ENCODE results near the gene BNIP2.

BNIP2 gene

DNA sequence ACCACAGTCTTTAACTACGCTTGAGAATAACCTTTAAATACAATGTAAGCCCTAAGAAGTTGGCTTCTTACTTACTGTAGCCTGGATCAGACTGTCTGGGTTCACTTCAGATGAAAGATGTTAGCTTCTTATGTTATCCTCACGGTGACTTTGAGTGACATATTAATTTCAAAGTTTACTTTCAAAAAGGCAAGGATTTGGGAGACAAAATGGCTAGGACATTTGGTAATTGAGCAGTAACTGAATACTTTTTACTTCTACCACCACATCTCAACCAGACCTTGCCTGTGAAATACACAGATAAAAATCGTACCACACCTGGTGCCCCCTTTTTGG is 36.0 kb upstream of the BNIP2 start:
- Histone ChIP-seq H3K9me2 (replicated peaks; ENCODE audit: low read depth, low read length) (no peaks in the 10 kb centered on the region), H3K79me2 (ENCODE audit: insufficient read depth, low read length) (no peaks in the 10 kb centered on the region), H3K9me3 (ENCODE audit: insufficient read depth, low read depth, low read length) (no peaks in the 10 kb centered on the region), H4K20me1 (ENCODE audit: insufficient read depth, low read length, poor library complexity, severe bottlenecking) (no peaks in the 10 kb centered on the region), H3K9ac (ENCODE audit: low read depth, low read length, poor library complexity, severe bottlenecking) (no peak overlapping the region), H2AFZ (ENCODE audit: low read length) (peak overlapping the region; percentile 33; the same call in 1 of the 2 replicates), H3K4me3 (ENCODE audit: low read length, poor library complexity, severe bottlenecking) (no peak overlapping the region), H3K4me2 (ENCODE audit: low read depth, low read length, poor library complexity, severe bottlenecking) (no peak overlapping the region), H3F3A (ENCODE audit: low read depth) (no peaks in the 10 kb centered on the region), H3K4me1 (ENCODE audit: insufficient read depth, low read length, poor library complexity, severe bottlenecking) (no peaks in the 10 kb centered on the region), H3K36me3 (ENCODE audit: insufficient read depth, low read length) (no peaks in the 10 kb centered on the region), H3K27me3 (ENCODE audit: insufficient read depth, low read length, poor library complexity, severe bottlenecking) (no peaks in the 10 kb centered on the region)
- TF ChIP-seq, protein P1, sequence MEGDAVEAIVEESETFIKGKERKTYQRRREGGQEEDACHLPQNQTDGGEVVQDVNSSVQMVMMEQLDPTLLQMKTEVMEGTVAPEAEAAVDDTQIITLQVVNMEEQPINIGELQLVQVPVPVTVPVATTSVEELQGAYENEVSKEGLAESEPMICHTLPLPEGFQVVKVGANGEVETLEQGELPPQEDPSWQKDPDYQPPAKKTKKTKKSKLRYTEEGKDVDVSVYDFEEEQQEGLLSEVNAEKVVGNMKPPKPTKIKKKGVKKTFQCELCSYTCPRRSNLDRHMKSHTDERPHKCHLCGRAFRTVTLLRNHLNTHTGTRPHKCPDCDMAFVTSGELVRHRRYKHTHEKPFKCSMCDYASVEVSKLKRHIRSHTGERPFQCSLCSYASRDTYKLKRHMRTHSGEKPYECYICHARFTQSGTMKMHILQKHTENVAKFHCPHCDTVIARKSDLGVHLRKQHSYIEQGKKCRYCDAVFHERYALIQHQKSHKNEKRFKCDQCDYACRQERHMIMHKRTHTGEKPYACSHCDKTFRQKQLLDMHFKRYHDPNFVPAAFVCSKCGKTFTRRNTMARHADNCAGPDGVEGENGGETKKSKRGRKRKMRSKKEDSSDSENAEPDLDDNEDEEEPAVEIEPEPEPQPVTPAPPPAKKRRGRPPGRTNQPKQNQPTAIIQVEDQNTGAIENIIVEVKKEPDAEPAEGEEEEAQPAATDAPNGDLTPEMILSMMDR (conservative IDR thresholded peaks at IDR 0.05; ENCODE audit: low read length): no peak
- TF ChIP-seq EZH2phosphoT487 (IDR thresholded peaks at IDR 0.05; ENCODE audit: borderline replicate concordance): no peak

GRCh38 chr15:59723687-59724346 is 34.7 kb upstream of the BNIP2 start:
- no peaks in the 10 kb centered on the region for H3K27me3 ChIP-seq (ENCODE audit: insufficient read depth, low read length, poor library complexity, severe bottlenecking)
- H3K9ac ChIP-seq (ENCODE audit: low read depth, low read length, poor library complexity, severe bottlenecking): no peak overlapping the region
- H3K36me3 ChIP-seq (ENCODE audit: insufficient read depth, low read length): no peaks in the 10 kb centered on the region
- H3K9me3 ChIP-seq (ENCODE audit: insufficient read depth, low read depth, low read length): no peaks in the 10 kb centered on the region
- no peak overlapping the region for H3K4me3 ChIP-seq (ENCODE audit: low read length, poor library complexity, severe bottlenecking)
- H4K20me1 ChIP-seq (ENCODE audit: insufficient read depth, low read length, poor library complexity, severe bottlenecking): no peaks in the 10 kb centered on the region
- TF ChIP-seq, protein P1 (conservative IDR thresholded peaks at IDR 0.05; ENCODE audit: low read length): no peak
- no peak for TF ChIP-seq EZH2phosphoT487 (IDR thresholded peaks at IDR 0.05; ENCODE audit: borderline replicate concordance)
- H3K4me1 ChIP-seq (ENCODE audit: insufficient read depth, low read length, poor library complexity, severe bottlenecking): no peaks in the 10 kb centered on the region
- H3K4me2 ChIP-seq (ENCODE audit: low read depth, low read length, poor library complexity, severe bottlenecking): no peak overlapping the region
- H3F3A ChIP-seq (ENCODE audit: low read depth): no peaks in the 10 kb centered on the region
- no peaks in the 10 kb centered on the region for H3K79me2 ChIP-seq (ENCODE audit: insufficient read depth, low read length)
- no peak overlapping the region for H2AFZ ChIP-seq (ENCODE audit: low read length)
- no peaks in the 10 kb centered on the region for H3K9me2 ChIP-seq (replicated peaks; ENCODE audit: low read depth, low read length)

GRCh38 chr15:59722476-59722875 is 33.4 kb upstream of the BNIP2 start:
- Histone ChIP-seq H3F3A (ENCODE audit: low read depth) (no peaks in the 10 kb centered on the region), H3K36me3 (ENCODE audit: insufficient read depth, low read length) (no peaks in the 10 kb centered on the region), H3K9ac (ENCODE audit: low read depth, low read length, poor library complexity, severe bottlenecking) (no peak overlapping the region), H4K20me1 (ENCODE audit: insufficient read depth, low read length, poor library complexity, severe bottlenecking) (no peaks in the 10 kb centered on the region), H3K4me2 (ENCODE audit: low read depth, low read length, poor library complexity, severe bottlenecking) (no peak overlapping the region), H3K79me2 (ENCODE audit: insufficient read depth, low read length) (no peaks in the 10 kb centered on the region), H3K27me3 (ENCODE audit: insufficient read depth, low read length, poor library complexity, severe bottlenecking) (no peaks in the 10 kb centered on the region), H3K9me2 (replicated peaks; ENCODE audit: low read depth, low read length) (no peaks in the 10 kb centered on the region), H3K9me3 (ENCODE audit: insufficient read depth, low read depth, low read length) (no peaks in the 10 kb centered on the region), H3K4me1 (ENCODE audit: insufficient read depth, low read length, poor library complexity, severe bottlenecking) (no peaks in the 10 kb centered on the region), H2AFZ (ENCODE audit: low read length) (no peak overlapping the region), H3K4me3 (ENCODE audit: low read length, poor library complexity, severe bottlenecking) (no peak overlapping the region)
- no peak for TF ChIP-seq EZH2phosphoT487 (IDR thresholded peaks at IDR 0.05; ENCODE audit: borderline replicate concordance)
- TF ChIP-seq, protein P1 (conservative IDR thresholded peaks at IDR 0.05; ENCODE audit: low read length): no peak
